Gastrocnemius medialis (tissue), 4 donors: ENCODE measurements around the gene HMCN2. TPM values are rescaled to one million over a fixed set of nuclear protein-coding genes. Genes with fewer than 3 reads are reported as not detected.

Experiments
- ATAC-seq, 2 donors: fragments of 150-250 bp; one replicate each; pipeline ENCODE4 v1.9.1; 2016
- DNase-seq, 2 donors: peaks; one replicate each; pipeline ENCODE4 v3.0.0-alpha.2; 2019
- H3K27ac ChIP-seq, 4 donors: fragments of 200-600 bp; sonication (generic); 1 replicate in 1 of 4; 2 replicates in 3 of 4; pipeline ENCODE4 v1.5.1; 2016 to 2018; ENCODE audit warnings: mild to moderate bottlenecking in 2 of 4, moderate library complexity in 1 of 4
- H3K27me3 ChIP-seq, 3 donors: fragments of 200-600 bp; sonication (generic) in 2 of 3; 1 replicate in 1 of 3; 2 replicates in 2 of 3; pipeline versions ENCODE4 v1.5.1 to v1.6.0; 2016 to 2019; ENCODE audit warnings: mild to moderate bottlenecking in 1 of 3, moderate library complexity in 1 of 3
- H3K36me3 ChIP-seq, 2 donors: fragments of 200-600 bp; sonication (generic) in 1 of 2; one replicate each; pipeline ENCODE4 v1.5.1; 2017 to 2018
- H3K4me1 ChIP-seq, 2 donors: fragments of 200-600 bp; sonication (generic) in 1 of 2; one replicate each; pipeline ENCODE4 v1.5.1; 2016 to 2017; ENCODE audit warnings: mild to moderate bottlenecking in 2 of 2
- H3K4me3 ChIP-seq, 4 donors: fragments of 200-600 bp; sonication (generic) in 3 of 4; 1 replicate in 1 of 4; 2 replicates in 3 of 4; pipeline ENCODE4 v1.5.1; 2016 to 2019; ENCODE audit warnings: mild to moderate bottlenecking in 2 of 4
- H3K9me3 ChIP-seq, 3 donors: fragments of 200-600 bp; sonication (generic) in 2 of 3; 1 replicate in 1 of 3; 2 replicates in 2 of 3; pipeline ENCODE4 v1.5.1; 2016 to 2019
- CTCF ChIP-seq, 5 experiments: fragments of 450-650 bp in 3 of 5; fragments of 200-600 bp in 2 of 5; sonication (generic) in 2 of 5; IDR thresholded peaks in 4 of 5; conservative IDR thresholded peaks in 1 of 5; 1 replicate in 4 of 5; 2 replicates in 1 of 5; pipeline ENCODE4 v1.5.1; 2016 to 2019; ENCODE audit warnings: antibody characterized with exemption in 5 of 5, mild to moderate bottlenecking in 3 of 5, moderate library complexity in 3 of 5
- POLR2A ChIP-seq, 2 donors: fragments of 450-650 bp; IDR thresholded peaks; one replicate each; pipeline ENCODE4 v1.6.1; 2017; ENCODE audit warnings: antibody characterized with exemption in 2 of 2, mild to moderate bottlenecking in 2 of 2, moderate library complexity in 2 of 2
- in situ Hi-C, 4 donors: fragments of 200-750 bp; cut with MboI; loops; one replicate each; pipeline versions ENCODE4 v1.15.0 to v1.8.0; 2017; ENCODE audit warnings: low sequenced_read_pairs in 4 of 4
- intact Hi-C: fragments of 100-400 bp; cut with DNase I; formaldehyde crosslinking; loops from one replicate; pipeline ENCODE4 v1.15.1; 2023; ENCODE audit warnings: low total_unique reads
- total RNA-seq, 4 donors: library from RNA; depleted of rRNA; stranded (reverse); fragments of >200 nt; gene quantifications; one replicate each; pipeline versions ENCODE4 v1.1.0 to v1.2.3, GENCODE V29; 2016

HMCN2 gene
- total RNA-seq, 4 donors from 2014 or later = 1.9 to 8.5 (median 7.7) TPM

GRCh38 chr9:130345897-130346385 lies 80.4 kb downstream of the HMCN2 start:
- H3K36me3 ChIP-seq = no peaks in the 10 kb centered on the region
- in situ Hi-C loops (no loop called here), intact Hi-C loops (no loop called here)
- TF ChIP-seq CTCF (IDR thresholded peaks at IDR 0.05 in 4 of 5, conservative IDR thresholded peaks at IDR 0.05 in 1 of 5) = no peak
- no peak for TF ChIP-seq POLR2A (IDR thresholded peaks at IDR 0.05)
- DNase-seq (no peak), ATAC-seq (no peak)
- H3K27me3 ChIP-seq = peaks cover 0 to 4% (median 0%) of the 10 kb centered on the region in 3 donors
- no peak overlapping the region for H3K27ac ChIP-seq
- H3K4me3 ChIP-seq = no peak overlapping the region
- H3K9me3 ChIP-seq = no peaks in the 10 kb centered on the region
- H3K4me1 ChIP-seq = no peaks in the 10 kb centered on the region

- H3K4me1 ChIP-seq = no peaks in the 10 kb centered on the region
- no peaks in the 10 kb centered on the region for H3K9me3 ChIP-seq
- DNase-seq = no peak
- peaks cover 0 to 4% (median 0%) of the 10 kb centered on the region in 3 donors for H3K27me3 ChIP-seq
- in situ Hi-C loops (no loop called here), intact Hi-C loops (no loop called here)
- no peak for TF ChIP-seq CTCF (IDR thresholded peaks at IDR 0.05 in 4 of 5, conservative IDR thresholded peaks at IDR 0.05 in 1 of 5)
- no peak for TF ChIP-seq POLR2A (IDR thresholded peaks at IDR 0.05)
- no peak overlapping the region for H3K27ac ChIP-seq
- H3K4me3 ChIP-seq = no peak overlapping the region
- no peaks in the 10 kb centered on the region for H3K36me3 ChIP-seq
- no peak for ATAC-seq
Measured at GRCh38 chr9:130346431-130346830, 80.9 kb downstream of the HMCN2 start.

- ATAC-seq = no peak
- intact Hi-C loops (no loop called here), in situ Hi-C loops (no loop called here)
- peaks cover 0 to 4% (median 0%) of the 10 kb centered on the region in 3 donors for H3K27me3 ChIP-seq
- no peaks in the 10 kb centered on the region for H3K36me3 ChIP-seq
- H3K4me1 ChIP-seq = no peaks in the 10 kb centered on the region
- H3K4me3 ChIP-seq = no peak overlapping the region
- no peak for DNase-seq
- TF ChIP-seq POLR2A (IDR thresholded peaks at IDR 0.05) (no peak), CTCF (IDR thresholded peaks at IDR 0.05 in 4 of 5, conservative IDR thresholded peaks at IDR 0.05 in 1 of 5) (no peak)
- no peaks in the 10 kb centered on the region for H3K9me3 ChIP-seq
- no peak overlapping the region for H3K27ac ChIP-seq
Measured at GRCh38 chr9:130347036-130347435, 81.5 kb downstream of the HMCN2 start.

- in situ Hi-C loops = no loop called here
- no peaks in the 10 kb centered on the region for H3K9me3 ChIP-seq
- peaks cover 0 to 4% (median 0%) of the 10 kb centered on the region in 3 donors for H3K27me3 ChIP-seq
- H3K27ac ChIP-seq = no peak overlapping the region
- no peak for TF ChIP-seq CTCF (IDR thresholded peaks at IDR 0.05 in 4 of 5, conservative IDR thresholded peaks at IDR 0.05 in 1 of 5)
- no peak for TF ChIP-seq POLR2A (IDR thresholded peaks at IDR 0.05)
- no peak overlapping the region for H3K4me3 ChIP-seq
- H3K36me3 ChIP-seq = no peaks in the 10 kb centered on the region
- H3K4me1 ChIP-seq = no peaks in the 10 kb centered on the region
- ATAC-seq = no peak
- intact Hi-C loops = no loop called here
- DNase-seq = no peak
Measured at GRCh38 chr9:130347931-130348330, 82.4 kb downstream of the HMCN2 start.

GRCh38 chr9:130348341-130348740 lies 82.8 kb downstream of the HMCN2 start:
- intact Hi-C loops = no loop called here
- DNase-seq = no peak
- in situ Hi-C loops = no loop called here
- Histone ChIP-seq H3K4me3 (no peak overlapping the region), H3K9me3 (no peaks in the 10 kb centered on the region), H3K36me3 (no peaks in the 10 kb centered on the region), H3K4me1 (no peaks in the 10 kb centered on the region), H3K27me3 (peaks cover 0 to 4% (median 0%) of the 10 kb centered on the region in 3 donors), H3K27ac (no peak overlapping the region)
- no peak for ATAC-seq
- TF ChIP-seq CTCF (IDR thresholded peaks at IDR 0.05 in 4 of 5, conservative IDR thresholded peaks at IDR 0.05 in 1 of 5) (no peak), POLR2A (IDR thresholded peaks at IDR 0.05) (no peak)
